Subcutaneous preadipocyte (primary cell): ENCODE measurements around the gene LYZ. TPM values are rescaled to one million over a fixed set of nuclear protein-coding genes. Genes with fewer than 3 reads are reported as not detected.

ENCODE experiments used
- small RNA-seq: library from RNA; depleted of rRNA; stranded (forward); fragments of <200 nt; gene quantifications from one replicate; pipeline ENCODE3, GENCODE V24; 2012
- total RNA-seq: library from RNA; depleted of rRNA; stranded (reverse); fragments of >200 nt; gene quantifications from 2 replicates; pipeline ENCODE4 v1.2.3, GENCODE V29; 2012

The LYZ gene
- not detected in 2 replicates for total RNA-seq

GRCh38 chr12:69348162-69348938 is at the start of gene LYZ:
TSS of gene LYZ (plus strand) at chr12:69348381. CDS start at chr12:69348409, 28 bp downstream.

GRCh38 chr12:69359531-69360347 is 11.6 kb downstream of the LYZ start, which contains the start of gene YEATS4:
TSS of gene YEATS4 (plus strand) at chr12:69359743. CDS start at chr12:69359973, 230 bp downstream.

Small RNAs within 50 kb of the gene (small RNA-seq; reads per million reads assigned to genes)
- gene RN7SL804P: not detected

Other genes with a start within 250 kb of the LYZ start
- gene CPSF6, start 108.8 kb upstream of the LYZ start, total RNA-seq: 23.5 and 32.3 TPM in 2 replicates
- gene YEATS4, start 11.4 kb downstream of the LYZ start, total RNA-seq: 14.7 and 17.6 TPM in 2 replicates
- gene FRS2, start 122.0 kb downstream of the LYZ start, total RNA-seq: 23.1 and 23.7 TPM in 2 replicates
- 267 and 339 TPM in 2 replicates for gene CCT2, start 237.1 kb downstream of the LYZ start, total RNA-seq